Activated CD4-positive, CD25-positive, alpha-beta regulatory T cell treated with anti-CD3 and anti-CD28 coated beads, Interleukin-2, amount 50 U/mL, for 16 hours (primary cell): Measurements from ENCODE around the gene LKAAEAR1.
"Not testable (repeated sequence)": the region's sequence is repeated elsewhere in the genome, so short reads cannot be mapped to it uniquely, and the experiment has no call there.

Experiments
- DNase-seq: peaks from one replicate; pipeline ENCODE4 v3.0.0-alpha.2; 2020; ENCODE audit warnings: low read depth, low spot score

The LKAAEAR1 gene

DNA sequence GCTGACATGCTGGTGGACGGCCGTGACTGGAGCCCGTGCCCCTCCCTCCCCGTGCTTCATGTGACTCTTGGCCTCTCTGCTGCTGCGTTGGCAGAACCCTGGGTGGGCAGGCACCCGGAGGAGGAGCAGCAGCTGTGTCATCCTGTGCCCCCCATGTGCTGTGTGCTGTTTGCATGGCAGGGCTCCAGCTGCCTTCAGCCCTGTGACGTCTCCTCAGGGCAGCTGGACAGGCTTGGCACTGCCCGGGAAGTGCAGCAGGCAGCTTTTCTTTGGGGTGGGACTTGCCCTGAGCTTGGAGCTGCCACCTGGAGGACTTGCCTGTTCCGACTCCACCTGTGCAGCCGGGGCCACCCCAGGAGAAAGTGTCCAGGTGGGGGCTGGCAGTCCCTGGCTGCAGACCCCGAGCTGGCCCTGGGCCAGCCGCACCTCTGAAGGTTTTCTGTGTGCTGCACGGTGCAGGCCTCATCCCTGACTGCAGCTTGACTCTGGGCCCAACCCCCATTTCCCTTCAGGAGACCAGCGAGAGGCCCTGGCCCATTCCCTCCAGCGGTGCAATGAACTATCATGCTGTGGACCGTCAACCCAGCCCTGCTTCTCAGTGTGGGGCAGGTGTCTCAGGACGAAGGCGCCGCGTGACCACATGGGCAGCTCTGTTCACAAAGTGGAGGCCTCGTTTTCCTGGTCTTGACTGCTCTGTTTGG is 15.0 kb upstream of the LKAAEAR1 start:
- no peak for DNase-seq

- no peak for DNase-seq
Observed at GRCh38 chr20:64098471-64099013, 14.3 kb upstream of the LKAAEAR1 start.

- no peak for DNase-seq
Observed at GRCh38 chr20:64096535-64096934, 12.3 kb upstream of the LKAAEAR1 start.

DNA sequence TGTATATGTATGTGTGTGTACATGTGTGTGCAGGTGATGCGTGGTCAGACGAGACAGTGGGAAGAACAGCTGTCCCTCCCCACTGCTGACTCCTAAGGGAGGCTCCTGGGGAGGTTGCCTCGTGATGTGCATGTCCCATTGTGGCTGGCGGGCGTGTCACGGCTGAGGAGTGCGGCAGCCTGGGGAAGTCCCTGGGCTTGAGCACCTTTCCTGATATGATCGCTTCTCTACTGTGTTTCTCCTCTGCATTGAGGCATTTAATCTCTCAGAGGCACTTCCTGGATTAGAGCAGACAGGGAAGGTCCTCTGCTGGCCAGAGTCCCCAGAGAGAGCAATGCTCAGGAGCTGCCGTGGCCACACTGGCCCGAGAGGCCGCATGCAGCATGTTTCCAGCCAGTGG is 11.7 kb upstream of the LKAAEAR1 start:
- DNase-seq = no peak

DNA sequence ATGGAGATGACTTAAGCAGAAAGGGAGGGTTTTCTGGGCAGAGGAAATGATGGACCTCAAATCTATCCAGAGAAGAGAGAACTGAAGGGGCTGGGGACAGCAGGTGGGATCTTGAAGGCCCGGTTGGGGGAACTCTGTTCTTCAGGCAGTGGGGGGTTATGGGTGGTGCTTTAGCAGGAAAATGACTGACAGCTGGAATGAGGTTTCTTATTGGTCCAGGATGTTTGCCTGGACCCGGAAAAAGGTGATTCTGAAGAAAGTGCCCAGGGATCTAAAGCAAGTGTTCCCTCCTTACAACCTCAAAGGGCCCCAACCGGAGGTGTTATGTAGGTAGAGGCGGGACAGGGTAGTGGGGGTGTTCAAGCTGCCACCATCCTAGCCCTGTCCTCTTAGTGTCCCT is 11.3 kb upstream of the LKAAEAR1 start:
- no peak for DNase-seq

DNA sequence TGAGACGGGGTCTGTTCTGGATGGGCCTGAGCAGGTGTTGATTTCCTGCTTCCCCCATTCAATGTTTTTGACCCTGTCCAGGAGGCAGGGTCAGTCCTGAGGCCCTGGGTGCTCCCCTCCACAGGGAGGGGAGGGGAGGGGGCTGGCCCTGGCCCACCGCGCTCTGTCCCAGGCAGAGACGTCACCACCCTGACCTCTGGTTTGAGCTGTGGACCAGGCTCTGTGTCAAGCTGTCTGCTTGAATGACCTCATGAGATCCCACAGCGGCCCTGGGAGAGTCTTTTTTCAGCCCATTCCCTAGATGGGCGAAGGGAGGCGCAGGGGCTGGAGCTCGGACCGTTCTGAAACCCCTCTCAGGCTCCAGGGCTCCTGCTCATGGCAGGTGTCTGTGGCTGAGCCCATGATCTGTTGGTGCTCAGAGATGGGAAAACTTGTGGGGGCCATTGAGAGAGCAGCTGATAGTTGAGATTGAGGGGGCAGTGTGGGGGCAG is 8.9 kb upstream of the LKAAEAR1 start:
- no peak for DNase-seq

DNA sequence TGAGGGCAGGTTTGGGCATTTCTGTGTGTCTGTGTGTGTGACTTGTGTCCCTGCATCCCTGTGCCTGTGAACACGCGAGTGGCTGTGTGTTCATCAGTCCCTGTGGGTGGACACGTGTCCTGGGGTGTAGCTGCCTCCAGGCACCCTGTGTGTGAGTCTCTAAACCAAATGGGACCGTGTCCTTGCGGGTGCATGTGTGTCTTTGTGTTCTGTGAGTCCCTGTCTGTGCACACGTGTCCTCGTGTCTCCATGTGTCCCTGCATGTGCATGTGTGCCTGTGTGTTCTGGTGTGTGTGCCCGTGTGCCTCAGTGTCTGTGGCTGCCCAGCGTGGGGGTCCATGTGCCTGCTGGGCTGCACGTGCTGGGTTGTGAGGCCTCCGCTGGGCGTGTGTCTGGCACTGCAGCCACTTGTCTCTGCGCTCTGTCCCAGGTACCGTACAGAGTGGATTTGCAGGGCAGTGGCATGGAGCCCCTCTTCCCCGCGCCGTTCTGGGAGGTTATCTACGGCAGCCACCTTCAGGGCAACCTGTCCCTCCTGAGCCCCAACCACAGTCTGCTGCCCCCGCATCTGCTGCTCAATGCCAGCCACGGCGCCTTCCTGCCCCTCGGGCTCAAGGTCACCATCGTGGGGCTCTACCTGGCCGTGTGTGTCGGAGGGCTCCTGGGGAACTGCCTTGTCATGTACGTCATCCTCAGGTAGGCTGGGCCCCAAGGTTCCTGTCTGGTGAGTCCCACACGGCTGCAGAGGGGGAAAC is 8.2 kb upstream of the LKAAEAR1 start:
- no peak for DNase-seq

DNA sequence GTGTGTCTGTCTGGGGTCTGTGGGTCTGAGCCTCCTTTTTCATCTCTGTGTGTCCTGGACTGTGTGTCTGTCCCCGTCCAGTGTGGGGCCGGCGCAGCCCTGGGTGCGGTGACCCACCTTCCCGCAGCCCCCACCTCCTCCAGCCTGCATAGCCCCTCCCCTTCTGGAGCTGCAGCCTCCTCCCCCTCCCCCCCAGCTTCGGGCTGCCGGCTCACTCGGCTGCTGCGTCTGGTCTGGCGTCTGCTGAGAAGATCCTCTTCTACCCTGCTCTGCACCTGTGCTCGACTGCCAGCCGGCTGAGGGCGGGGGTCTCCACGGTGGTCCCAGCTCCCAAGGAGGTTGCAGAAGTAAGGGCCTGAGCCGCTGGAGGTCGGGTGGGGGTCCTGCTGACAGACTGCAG is 7.6 kb upstream of the LKAAEAR1 start:
- no peak for DNase-seq

- DNase-seq = no peak
Observed at GRCh38 chr20:64091340-64091739, 7.1 kb upstream of the LKAAEAR1 start.

DNA sequence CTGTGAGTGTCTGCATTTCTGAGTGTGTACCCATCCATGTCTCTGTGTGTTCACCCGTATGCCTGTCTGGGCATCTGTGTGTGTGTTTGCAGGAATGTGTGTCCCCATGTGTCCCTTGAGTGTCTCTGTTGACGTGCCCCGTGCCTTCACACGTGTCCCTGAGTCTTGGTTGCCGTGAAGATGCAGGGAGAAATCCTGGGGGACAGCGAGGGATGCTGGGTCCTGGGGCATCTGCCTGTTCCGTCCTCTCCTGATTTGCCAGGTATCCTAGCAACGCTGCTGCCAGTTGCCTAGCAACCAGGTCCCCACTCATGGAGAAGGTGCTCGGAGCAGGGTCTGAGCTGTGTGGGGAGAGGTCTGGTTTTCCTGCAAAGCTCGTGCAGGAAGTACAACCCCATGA is 6.0 kb upstream of the LKAAEAR1 start:
- DNase-seq = no peak

DNA sequence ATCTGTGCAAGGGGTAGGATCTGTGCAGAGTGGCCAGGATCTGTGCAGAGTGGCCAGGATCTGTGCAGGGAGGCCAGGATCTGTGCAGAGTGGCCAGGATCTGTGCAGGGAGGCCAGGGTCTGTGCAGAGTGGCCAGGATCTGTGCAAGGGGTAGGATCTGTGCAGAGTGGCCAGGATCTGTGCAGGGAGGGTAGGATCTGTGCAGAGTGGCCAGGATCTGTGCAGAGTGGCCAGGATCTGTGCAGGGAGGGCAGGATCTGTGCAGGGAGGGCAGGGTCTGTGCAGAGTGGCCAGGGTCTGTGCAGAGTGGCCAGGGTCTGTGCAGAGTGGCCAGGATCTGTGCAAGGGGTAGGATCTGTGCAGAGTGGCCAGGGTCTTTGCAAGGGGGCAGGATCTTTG is 4.4 kb upstream of the LKAAEAR1 start:
- DNase-seq = not testable (repeated sequence)

DNA sequence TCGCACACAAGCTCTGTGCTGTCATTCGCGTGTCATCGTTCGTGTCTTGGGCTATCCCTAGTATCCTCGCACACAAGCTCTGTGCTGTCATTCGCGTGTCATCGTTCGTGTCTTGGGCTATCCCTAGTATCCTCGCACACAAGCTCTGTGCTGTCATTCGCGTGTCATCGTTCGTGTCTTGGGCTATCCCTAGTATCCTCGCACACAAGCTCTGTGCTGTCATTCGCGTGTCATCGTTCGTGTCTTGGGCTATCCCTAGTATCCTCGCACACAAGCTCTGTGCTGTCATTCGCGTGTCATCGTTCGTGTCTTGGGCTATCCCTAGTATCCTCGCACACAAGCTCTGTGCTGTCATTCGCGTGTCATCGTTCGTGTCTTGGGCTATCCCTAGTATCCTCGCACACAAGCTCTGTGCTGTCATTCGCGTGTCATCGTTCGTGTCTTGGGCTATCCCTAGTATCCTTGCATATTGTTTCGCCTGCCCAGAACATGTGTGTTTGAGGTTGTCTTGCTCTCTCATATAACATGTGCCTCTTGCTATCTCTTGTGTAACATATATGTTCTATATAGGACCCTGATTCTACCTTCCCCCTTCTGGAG is 3.1 kb upstream of the LKAAEAR1 start:
- DNase-seq = not testable (repeated sequence)

GRCh38 chr20:64086801-64087200 is 2.6 kb upstream of the LKAAEAR1 start:
- DNase-seq = no peak

DNA sequence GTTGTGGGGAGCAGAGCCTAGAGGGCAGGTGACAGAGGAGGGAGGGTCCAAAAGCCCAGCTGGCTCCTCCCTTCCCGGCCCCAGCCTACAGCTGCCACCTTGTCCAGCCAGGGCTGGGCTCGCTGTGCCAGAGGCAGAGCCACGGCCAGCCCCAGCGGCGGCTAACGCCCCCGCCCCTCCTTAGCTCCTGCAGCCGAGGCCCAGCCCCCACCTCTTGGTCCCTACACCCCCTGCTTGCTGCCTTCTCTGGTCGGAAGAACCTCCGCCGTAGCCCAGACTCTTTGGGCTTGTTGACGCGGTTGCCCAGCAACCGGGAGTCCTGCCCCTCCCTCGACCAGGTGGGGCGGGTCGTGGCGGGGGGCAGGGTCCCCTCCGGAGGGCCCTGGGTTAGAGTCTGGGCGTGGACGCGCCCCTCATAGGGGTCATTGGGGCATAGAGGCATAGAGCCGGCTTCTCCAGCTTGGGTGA is 521 bp upstream of the LKAAEAR1 start:
- no peak for DNase-seq

- DNase-seq = no peak
Observed at GRCh38 chr20:64083378-64083803, 807 bp downstream of the LKAAEAR1 start.

- no peak for DNase-seq
Observed at GRCh38 chr20:64082820-64083377, 1.3 kb downstream of the LKAAEAR1 start.

DNA sequence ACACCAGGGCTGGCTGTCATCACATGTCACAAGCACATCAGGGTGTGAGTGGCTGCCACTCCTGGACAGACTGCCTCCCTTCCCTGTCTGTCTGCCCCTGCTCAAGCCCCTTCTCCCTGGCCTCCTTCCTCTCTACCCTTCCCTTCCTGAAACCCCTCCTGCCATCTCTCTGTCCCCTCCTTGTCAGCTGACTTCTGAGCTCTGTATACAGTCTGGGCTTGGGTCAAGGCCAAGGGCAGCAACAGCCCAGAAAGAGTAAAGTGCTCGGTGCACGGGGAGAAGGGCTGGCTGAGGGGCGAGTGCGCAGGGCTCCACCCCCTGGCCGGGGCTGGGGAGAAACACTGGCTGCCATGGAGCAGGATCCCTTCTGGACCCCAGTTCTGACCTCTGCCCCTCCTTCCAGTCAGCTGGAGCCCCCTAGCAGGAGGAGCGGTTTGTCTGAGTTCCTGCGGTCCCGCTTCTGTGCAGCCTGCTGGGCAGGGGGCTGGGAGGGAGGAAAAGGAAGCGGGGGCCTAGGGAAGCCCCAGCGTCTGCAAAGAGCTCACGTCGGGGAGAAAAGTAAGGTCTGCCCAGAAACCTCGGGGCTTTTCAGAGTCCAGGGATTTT is 2.0 kb downstream of the LKAAEAR1 start:
- no peak for DNase-seq

DNA sequence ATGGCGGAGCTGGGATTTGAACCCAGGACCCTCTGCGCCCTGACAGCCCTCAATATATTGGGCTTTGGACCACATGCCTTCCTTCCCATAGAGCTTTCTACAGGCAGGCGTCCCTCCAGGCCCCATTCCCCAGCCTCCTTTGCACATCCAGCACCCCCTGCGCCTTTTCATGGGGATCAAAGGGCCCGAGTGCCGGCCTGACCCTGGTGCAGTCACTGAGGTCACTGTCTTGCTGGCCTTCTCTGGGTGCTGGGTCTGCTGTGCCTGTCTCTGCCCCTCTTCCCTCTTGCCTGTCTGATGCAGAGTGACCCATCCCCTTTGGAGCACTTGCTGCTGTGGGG is 2.6 kb downstream of the LKAAEAR1 start:
- DNase-seq = no peak

GRCh38 chr20:64080813-64081623 is 3.2 kb downstream of the LKAAEAR1 start:
- DNase-seq = no peak

DNA sequence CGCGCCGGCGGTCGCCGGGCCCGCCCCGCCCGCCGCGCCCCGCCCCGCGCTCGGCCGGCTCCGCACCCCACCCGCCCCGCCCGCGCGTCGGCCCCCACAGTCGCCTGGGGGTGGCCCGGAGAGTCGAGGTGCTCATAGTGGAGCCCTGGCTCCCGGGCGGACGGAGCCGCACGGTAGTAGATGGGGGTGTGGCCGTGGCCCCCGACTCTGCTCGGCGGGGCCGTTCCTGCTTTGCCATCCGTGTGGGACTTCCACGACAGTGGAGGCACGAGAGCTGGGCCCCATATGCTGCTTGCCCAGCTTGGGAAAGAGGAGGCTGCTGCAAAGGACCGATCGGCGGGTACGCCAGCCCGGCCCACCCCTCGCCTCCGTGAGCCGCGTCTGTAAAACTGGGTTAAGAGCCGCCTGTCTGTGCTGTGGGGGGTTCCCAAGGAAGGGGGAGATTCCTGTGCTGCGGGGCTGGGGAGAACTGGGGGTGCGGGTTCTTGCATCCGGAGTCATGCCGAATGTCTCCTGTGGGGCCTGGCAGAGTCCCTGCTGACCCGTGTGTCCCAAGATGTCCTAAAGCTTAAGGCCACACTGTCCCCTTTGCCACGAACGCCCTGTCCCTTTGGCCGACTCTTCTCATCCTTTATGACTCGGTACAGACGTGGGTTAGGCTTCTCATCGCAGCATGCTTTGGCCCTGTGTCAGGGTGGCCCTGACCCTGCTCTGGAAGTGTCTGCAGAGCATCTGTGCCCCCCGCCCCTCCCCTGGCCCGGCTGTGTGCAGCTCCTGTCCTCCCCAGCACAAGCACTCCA is 4.0 kb downstream of the LKAAEAR1 start, which contains the start of gene OPRL1:
Gene OPRL1 (plus strand): TSS at position 70 of the 800 bp plus-strand sequence. CDS start 12,639 bp downstream, outside the sequence.
- no peak for DNase-seq
